Superior temporal gyrus (tissue), 1 donor: ENCODE measurements around the gene CELF4.

Experiments used
- DNase-seq: peaks from one replicate; pipeline ENCODE4 v3.0.0-alpha.2; 2016; ENCODE audit errors: extremely low spot score

The CELF4 gene

GRCh38 chr18:37414816-37415215 is 150.8 kb downstream of the CELF4 start:
- no peak for DNase-seq

- DNase-seq, result no peak
These were observed 152.8 kb downstream of the CELF4 start for GRCh38 chr18:37412829-37413228.

DNA sequence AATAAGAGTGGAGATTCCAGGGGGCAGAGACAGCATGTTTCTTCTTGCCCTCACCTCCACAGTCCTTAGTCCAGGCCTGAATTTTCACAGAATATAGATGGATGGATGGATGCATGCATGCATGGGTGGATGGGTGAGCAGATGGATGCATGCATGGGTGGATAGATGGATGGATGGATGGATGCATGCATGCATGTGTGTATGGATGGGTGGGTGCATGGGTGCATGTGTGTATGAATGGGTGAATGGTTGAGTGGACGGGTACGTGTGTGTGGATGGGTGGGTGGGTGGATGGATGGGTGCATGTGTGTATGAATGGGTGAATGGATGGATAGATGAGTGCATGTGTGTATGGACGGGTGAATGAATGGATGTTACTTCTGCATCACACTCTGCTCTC is 153.3 kb downstream of the CELF4 start:
- DNase-seq, result no peak

- DNase-seq, result no peak
These were observed 155.7 kb downstream of the CELF4 start for GRCh38 chr18:37409878-37410277.

GRCh38 chr18:37408676-37409265 is 156.8 kb downstream of the CELF4 start:
- no peak for DNase-seq

GRCh38 chr18:37407571-37407970 is 158.0 kb downstream of the CELF4 start:
- no peak for DNase-seq

DNA sequence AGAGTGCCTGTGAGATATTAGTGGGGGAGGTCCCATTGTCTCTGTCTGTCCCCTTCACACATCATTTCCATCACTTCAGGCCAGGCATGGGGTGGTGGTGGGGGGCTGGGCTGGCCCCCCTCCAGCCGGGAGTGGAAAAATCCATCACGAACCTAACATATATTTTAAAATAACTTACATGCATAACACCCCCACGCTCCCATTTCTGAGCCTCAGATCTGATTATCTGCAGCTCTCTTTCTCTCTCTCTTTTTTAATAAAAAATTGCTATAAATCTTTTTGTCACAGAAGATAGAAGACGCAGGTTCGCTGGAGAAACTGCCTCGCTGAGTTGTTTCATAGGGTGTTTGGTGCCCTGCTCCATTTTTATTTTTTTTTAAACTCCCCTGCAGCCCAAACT is 159.8 kb downstream of the CELF4 start:
- no peak for DNase-seq

GRCh38 chr18:37405229-37405628 is 160.4 kb downstream of the CELF4 start:
- DNase-seq, result no peak

DNA sequence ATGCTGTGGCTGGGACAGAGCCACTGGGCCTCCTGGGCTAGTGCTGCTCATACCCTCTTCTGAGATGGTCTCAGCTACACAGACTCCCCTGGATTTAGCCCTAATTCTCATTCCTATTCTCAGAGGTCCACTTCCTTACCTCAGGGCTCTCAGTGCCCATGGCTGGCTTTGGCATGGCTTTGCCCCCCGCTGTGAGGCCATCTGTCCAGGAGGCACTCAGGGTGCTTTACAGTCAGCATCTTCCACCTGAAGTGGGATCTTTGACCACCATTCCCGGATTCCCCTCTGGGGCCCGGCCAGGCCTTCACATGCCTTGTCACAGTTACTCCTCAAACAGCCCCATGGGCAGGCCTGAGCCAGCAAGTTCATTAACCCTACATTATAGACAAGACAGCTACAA is 161.8 kb downstream of the CELF4 start:
- DNase-seq, result no peak

GRCh38 chr18:37403100-37403781 is 162.4 kb downstream of the CELF4 start:
- DNase-seq, result peak; percentile 29

DNA sequence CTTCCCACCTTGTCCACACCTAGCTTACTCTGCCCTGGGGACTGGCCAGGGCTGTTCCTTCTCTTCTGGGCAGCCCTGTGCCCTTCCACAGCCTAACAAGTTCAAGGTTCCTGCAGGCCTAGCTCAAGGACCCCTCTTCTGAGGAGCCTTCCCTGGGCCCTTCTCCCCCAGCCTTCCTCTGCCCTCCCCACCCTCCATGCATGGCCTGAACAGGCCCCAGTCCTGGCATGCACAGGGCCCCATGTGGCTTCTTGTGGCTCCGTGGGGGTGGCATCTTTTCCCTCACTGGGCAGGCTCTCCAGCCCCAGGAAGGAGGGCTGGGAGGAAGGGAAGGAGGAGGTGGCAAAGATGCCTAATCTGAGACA is 162.9 kb downstream of the CELF4 start:
- DNase-seq, result no peak

DNA sequence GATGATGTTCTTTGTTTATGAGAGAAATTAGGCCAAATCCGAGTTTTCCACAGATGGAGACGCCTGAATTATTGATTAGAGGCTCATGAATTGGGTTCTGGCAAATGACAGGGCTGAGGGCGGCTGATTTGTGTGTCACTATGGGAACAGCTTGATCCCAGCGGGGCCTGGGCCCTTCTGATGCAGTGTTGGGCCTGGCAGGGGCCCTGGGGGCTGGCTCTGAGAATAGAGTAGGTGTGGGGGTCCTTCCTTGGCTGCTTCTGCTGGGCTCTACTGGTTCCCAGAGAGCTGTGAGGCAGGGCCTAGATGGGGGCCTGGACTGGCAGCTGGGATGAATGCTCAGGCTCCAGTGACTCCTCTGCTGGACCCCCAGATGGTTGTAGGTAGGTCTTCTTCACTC is 164.8 kb downstream of the CELF4 start:
- DNase-seq, result no peak

GRCh38 chr18:37398248-37398920 is 167.2 kb downstream of the CELF4 start:
- no peak for DNase-seq

DNA sequence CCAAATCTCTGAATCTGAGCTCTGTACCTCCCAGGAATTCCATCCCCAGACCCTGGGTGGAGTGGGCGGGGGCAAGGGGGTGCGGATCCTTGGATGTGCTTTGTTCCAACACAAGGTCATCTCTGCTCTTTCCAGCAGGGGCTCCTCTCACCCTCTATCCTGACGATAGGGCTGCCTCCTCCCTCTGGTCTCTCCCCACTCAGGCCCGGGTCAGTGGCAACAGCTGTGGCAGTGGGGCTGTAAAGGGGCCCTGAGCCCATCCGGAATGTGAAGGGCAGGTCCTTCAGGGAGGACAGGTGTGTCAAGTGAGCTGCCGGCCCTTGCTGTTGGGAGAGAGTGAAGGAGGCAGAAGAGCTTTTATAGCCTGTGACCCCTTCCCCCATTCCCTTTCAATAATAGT is 167.8 kb downstream of the CELF4 start:
- no peak for DNase-seq

GRCh38 chr18:37396971-37397720 is 168.5 kb downstream of the CELF4 start:
- DNase-seq, result no peak

GRCh38 chr18:37395631-37396030 is 170.0 kb downstream of the CELF4 start:
- DNase-seq, result no peak

- no peak for DNase-seq
These were observed 170.5 kb downstream of the CELF4 start for GRCh38 chr18:37395138-37395537.

DNA sequence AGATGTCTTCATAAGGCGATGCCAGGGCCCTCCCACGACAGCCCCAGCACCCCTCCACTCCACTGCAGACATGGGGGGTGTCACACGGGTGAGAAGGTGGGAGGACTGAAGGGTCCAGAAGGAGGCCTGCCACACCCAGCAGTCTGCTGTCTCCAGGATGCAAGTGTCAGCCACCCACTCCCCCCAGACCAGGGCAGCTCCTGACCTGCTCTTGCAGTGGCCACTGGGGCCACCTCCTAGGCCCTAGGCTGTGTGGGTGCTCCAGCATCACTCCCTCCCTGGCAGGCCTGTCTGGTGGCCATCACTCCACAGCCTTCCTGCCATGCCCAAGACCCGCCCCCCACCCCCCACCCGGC is 171.0 kb downstream of the CELF4 start:
- DNase-seq, result no peak

DNA sequence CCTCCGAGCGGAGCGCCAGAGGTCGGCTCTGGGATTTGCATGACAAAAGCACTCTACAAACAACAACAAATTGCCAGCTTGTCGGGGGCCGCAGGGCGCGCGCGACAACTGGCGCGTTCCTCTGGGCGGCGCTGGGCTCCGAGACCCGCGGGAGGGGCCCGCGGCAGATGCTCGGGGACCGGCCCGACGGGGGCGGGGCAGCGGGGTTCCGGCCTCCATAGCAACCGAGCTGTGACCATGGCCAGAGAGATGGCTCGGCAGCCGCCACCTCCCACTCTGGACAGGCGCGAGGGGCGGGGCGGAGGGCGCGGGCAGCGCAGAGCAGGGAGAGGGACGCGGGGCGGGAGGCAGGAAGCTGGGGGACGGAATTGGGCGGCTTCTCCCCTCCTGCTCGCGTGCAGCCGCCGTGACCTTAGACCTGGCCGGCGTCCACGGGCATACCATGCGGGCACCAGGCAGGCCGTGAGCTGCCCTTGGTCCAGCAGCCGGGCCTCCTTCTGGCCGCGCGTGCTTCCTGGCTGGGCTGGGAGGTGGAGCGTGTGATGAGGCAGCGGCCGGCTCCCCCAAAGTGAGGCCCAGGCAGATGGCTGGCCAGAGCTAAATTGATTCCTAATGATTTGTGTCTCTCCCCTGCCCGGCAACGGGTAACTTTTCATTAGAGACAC is 171.5 kb downstream of the CELF4 start:
- DNase-seq, result peak; percentile 87

DNA sequence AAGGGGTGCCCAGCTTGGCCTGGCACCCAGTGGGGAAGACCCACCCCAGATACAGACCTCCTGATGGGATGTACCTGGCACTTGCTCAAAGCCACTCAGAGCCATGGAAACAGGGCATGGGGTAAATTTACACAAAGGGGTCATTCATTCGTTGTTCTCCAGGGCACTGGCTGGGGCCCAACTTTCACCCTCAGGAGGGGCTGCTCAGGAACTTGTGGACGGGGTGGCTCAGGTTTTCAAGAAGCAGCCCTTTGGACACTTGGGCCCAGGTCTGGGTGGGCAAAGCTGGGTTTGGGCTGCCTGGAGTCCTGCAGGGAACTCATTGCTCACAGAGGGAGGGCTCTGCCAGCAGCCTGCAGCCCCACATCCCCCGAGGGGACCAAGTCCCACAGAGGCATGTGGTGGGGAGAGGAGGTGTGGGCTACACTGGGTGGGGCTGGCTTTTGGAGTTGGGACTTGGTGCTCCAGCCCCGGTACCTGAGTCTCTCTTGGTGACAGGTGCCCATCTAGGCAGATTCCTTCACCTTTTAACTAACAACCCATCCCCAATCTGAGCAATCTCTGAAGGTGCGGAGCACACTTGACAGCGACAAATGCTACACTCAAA is 172.3 kb downstream of the CELF4 start:
- DNase-seq, result peak; percentile 57

GRCh38 chr18:37392648-37393047 is 172.9 kb downstream of the CELF4 start:
- peak; percentile 12 for DNase-seq
